Stimulated activated CD8-positive, alpha-beta memory T cell treated with anti-CD3 and anti-CD28 coated beads, Interleukin-7, amount 100 ng/mL, for 4 hours (primary cell): ENCODE results near the gene TOP1.
A peak's percentile ranks its signal among the peaks of the same experiment; 100 is the strongest.

Source experiments
- DNase-seq, 2 donors: peaks; one replicate each; pipeline ENCODE4 v3.0.0-alpha.2; 2020; ENCODE audit warnings: low read depth in 2 of 2

Gene TOP1

DNA sequence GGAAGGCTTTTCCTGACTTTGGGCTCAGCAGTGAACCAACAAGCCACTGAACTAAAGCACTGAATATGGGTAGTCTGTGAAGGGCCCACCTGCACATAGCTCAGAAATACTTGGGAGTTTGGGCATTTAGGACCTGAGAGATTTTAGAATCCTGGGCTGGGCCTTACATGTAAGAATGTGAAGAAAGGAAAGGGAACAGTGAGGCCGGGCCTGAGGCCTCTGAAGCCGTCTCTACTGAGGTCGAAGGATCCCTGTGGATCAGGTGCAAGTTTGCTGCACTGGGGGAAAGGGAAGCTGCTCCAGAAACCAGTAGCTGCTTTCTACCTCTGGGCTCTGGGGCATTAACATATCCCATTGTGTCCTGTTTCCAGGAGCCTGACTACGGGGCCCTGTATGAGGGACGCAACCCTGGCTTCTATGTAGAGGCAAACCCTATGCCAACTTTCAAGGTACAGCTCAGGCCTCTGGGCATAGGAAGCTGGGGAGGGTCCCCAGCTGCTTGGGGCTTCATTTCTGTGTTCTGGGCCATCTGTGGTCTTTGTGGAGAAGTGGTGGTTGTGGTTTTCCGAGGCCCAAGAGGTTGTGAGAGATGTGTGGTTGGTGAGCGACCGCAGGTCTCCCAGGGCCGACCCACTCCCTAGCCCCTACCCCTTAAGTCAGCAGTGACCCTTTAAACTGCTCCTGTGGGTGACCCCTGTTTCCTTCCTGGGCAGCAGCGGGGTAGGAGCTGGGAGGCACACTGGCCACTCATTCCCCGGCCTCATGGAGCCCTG is 139.0 kb downstream of the TOP1 start:
- DNase-seq = no peak

DNA sequence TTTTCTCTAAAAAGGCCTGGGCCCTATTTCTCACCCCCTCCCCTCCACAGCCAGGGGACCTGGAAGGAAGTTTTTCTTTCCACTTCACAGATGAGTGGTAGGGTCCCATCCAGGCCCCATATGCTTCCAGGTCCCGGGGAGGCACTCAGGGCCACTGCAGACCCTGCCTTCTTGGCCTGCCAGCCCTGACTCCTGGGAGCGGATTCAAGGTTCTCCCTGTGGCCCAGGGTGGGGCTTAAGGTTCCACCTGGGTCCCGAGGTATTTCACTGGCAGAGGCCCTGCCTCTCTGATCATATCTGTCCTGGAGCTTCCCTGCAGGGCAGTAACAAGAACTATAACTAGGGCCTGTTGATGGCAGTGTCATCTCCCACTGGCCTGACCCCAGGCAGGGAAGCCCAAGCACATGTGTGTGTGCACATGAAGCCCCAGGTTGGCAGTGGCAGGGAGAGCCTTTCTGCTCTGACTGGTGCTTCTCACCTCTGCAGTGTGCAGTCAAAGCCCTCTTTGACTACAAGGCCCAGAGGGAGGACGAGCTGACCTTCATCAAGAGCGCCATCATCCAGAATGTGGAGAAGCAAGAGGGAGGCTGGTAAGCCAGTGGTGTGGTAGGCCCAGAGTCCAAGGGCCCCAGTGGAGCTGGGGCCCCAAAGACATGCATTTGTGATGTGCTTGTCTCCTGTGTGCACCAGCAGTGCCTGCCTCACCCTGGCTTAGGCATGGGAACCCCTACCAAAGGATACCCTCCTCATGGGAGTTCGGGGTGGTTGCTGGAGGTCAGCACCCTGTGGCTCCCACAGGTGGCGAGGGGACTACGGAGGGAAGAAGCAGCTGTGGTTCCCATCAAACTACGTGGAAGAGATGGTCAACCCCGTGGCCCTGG is 139.9 kb downstream of the TOP1 start:
- DNase-seq = no peak

DNA sequence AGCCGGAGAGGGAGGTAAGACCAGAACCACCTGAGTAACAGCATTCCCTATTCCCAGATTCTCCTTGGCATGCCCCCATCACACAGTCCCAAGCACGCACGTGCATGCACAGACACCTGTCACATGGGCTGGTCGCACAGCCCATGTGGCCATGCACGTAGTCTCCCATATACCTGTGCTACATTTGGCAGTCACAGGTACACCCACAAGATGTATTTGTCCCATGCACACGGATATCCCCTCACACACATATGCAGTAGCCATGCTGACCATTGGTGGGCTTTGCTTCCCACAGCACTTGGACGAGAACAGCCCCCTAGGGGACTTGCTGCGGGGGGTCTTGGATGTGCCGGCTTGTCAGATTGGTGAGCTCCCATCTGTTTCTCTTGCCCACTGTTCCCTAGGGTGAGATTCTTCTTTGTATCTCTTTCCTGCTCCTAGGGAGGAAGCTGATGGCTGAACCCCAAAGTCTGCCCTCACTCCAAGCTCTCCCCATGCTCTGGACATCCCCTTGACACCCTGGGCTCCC is 140.6 kb downstream of the TOP1 start:
- no peak for DNase-seq

DNA sequence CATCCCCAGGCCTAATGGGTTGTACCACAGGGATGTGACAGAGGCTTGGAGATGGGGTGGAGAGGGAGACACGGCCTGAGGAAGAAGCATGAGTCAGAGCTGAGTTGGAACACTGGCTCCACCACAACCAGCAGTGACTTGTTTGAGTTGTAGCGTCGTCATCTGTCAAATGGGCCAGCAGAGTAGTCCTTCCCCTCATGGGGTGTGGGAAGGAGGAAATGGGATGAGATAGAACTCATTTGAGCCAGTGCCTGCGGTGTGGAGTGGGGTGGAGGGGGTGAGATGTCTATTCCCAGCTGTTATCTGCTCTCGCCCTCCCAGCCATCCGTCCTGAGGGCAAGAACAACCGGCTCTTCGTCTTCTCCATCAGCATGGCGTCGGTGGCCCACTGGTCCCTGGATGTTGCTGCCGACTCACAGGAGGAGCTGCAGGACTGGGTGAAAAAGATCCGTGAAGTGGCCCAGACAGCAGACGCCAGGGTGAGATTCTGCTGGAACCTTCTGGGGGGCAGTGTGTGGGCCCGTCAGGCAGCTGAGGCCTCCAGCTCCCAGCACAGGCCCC is 141.2 kb downstream of the TOP1 start:
- DNase-seq = no peak

DNA sequence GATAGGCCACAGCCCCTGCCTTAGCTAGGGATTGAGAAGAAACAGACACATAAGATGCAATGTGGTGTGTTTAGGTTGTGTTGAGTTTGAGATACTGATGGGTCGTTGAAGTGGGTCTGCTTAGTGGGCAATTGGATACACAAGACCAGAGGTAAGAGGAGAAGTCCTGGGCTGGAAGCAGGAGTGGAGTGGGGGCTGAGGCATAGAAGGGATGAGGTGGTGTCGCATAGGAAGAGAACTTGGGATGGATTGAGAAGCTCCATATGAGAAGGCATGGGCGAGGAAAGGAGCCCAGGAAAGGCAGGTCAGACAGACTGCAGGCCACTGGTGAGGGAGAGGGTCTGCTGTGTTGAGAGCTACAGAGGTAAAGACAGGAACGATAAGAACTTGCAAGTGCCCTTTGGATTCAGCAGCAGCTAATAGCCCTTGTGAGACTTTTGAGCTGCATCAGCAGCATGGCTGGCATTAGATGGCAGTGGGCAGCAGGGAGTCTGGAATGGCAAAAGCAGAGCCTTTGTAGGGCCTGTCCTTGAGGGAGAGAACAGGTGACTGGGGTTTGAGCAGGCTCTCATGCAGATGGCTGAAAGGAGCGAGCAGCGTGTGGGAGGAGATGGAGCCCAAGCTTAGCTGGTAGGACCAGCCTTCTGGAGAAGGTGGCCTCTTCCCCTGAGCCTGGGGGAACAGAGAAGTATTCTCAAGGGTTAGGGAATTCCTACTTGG is 141.9 kb downstream of the TOP1 start:
- DNase-seq = no peak

DNA sequence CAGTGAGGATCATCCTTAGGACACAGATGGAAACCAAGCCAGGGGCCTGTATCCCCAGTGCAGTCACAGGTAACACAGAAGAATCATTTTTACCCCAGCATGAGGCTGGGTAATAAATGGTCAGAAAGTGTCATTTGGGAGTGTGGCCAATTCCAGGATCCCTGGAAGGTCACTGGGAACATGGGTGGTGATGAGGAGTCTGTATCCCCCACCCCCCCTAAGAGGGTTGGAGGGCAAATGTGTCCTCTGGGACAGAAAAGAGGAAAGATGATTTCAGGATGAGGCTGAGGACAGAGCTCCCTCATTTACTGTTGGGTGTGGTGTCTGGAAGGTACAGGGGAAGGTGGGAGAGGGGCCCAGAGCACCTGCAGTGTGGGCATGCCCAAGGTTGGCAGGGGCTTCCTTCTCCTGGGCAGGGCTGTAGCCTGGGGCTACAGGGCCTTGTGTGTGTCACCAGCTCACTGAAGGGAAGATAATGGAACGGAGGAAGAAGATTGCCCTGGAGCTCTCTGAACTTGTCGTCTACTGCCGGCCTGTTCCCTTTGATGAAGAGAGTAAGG is 143.2 kb downstream of the TOP1 start:
- no peak for DNase-seq

DNA sequence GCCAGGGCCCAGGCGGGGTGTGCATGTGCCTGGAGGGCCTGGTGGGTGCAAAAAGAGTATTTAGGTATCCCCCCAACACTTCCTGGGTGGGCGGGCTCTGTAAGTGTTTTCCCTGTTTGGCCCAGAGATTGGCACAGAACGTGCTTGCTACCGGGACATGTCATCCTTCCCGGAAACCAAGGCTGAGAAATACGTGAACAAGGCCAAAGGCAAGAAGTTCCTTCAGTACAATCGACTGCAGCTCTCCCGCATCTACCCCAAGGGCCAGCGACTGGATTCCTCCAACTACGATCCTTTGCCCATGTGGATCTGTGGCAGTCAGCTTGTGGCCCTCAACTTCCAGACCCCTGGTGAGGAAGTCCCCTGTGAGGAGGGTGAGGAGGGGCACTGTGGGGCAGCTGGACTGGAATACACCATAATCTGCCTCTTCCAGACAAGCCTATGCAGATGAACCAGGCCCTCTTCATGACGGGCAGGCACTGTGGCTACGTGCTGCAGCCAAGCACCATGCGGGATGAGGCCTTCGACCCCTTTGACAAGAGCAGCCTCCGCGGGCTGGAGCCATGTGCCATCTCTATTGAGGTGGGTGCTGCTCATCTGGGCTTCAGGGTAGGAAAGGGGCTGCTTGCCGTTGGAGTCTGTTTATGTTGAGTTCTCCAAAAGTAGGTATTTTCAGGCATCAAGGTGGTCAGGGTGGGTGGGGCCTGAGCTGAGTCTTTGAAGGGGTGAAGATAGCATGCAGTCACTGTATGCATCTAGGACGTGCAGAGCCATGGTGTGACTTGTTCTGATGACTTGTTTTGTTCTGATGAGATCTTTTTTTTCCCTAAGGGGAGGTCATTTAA is 143.9 kb downstream of the TOP1 start:
- DNase-seq = no peak

DNA sequence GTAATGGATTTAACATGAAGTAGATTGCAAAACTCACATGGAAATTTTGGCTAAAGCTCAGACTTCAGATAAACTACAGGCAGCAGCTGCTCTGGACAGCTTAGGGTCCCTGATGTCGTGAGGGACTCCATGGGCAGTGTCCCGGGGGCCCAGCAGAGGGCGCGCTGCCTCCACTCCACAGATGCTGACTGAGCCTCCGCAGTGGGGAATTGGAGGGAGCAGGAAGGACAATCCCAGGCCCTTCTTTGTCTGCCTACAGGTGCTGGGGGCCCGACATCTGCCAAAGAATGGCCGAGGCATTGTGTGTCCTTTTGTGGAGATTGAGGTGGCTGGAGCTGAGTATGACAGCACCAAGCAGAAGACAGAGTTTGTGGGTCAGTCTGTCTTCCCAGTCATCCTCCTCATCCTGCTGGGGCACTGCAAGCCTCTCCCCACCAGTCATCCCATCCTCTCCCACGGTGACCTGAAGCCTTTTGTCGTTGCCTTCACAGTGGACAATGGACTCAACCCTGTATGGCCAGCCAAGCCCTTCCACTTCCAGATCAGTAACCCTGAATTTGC is 144.6 kb downstream of the TOP1 start:
- DNase-seq = peak; percentile 31 to 54

DNA sequence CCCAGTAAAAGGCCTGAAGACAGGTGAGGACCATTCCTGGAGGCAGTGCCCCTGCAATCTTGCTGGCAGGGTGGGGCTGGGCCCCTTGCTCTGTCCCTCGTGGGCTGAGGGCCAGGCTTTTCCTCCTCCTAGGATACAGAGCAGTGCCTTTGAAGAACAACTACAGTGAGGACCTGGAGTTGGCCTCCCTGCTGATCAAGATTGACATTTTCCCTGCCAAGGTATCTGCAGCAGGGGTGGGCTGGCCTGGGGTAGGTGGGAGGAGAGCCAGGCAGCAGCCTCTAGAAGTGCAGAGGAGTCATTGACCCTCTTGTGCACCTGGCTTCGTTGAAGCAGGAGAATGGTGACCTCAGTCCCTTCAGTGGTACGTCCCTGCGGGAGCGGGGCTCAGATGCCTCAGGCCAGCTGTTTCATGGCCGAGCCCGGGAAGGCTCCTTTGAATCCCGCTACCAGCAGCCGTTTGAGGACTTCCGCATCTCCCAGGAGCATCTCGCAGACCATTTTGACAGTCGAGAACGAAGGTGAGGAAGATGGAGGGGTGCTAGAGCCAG is 145.2 kb downstream of the TOP1 start:
- no peak for DNase-seq
